Liver (tissue), 9 donors: ENCODE measurements around the gene MRPL55. TPM values are rescaled to one million over a fixed set of nuclear protein-coding genes. Genes with fewer than 3 reads are reported as not detected.

ENCODE experiments used
- DNase-seq: peaks from one replicate; pipeline ENCODE4 v3.0.0-alpha.2; 2017; ENCODE audit warnings: low spot score
- H3K27ac ChIP-seq, 2 donors: one replicate each; pipeline ENCODE4 v1.7.0; 2013; ENCODE audit warnings: inconsistent platforms in 2 of 2, low read length in 2 of 2, control low read depth in 1 of 2, low read depth in 1 of 2, mild to moderate bottlenecking in 1 of 2
- H3K27me3 ChIP-seq, 4 donors: one replicate each; pipeline versions ENCODE4 v1.6.1 to v1.7.0; 2013; ENCODE audit warnings: low read length in 3 of 4, inconsistent platforms in 1 of 4, mild to moderate bottlenecking in 1 of 4, moderate library complexity in 1 of 4; ENCODE audit not compliant: control insufficient read depth in 4 of 4, insufficient read depth in 4 of 4
- H3K36me3 ChIP-seq, 4 donors: one replicate each; pipeline versions ENCODE4 v1.6.1 to v1.7.0; 2013; ENCODE audit warnings: low read length in 3 of 4, mild to moderate bottlenecking in 3 of 4, low read depth in 1 of 4, moderate library complexity in 1 of 4; ENCODE audit not compliant: control insufficient read depth in 4 of 4, insufficient read depth in 3 of 4
- H3K4me1 ChIP-seq, 4 donors: one replicate each; pipeline versions ENCODE4 v1.6.1 to v1.7.0; 2013; ENCODE audit warnings: low read length in 3 of 4, mild to moderate bottlenecking in 3 of 4, moderate library complexity in 1 of 4; ENCODE audit not compliant: control insufficient read depth in 4 of 4, insufficient read depth in 4 of 4
- H3K4me3 ChIP-seq, 3 donors: one replicate each; pipeline versions ENCODE4 v1.6.1 to v1.7.0; 2013; ENCODE audit warnings: low read length in 3 of 3, control low read depth in 1 of 3, low read depth in 1 of 3, mild to moderate bottlenecking in 1 of 3
- H3K9ac ChIP-seq, 2 donors: one replicate each; pipeline ENCODE4 v1.7.0; 2013; ENCODE audit warnings: low read length in 2 of 2, mild to moderate bottlenecking in 2 of 2, moderate library complexity in 2 of 2, control low read depth in 1 of 2, low read depth in 1 of 2
- H3K9me3 ChIP-seq, 4 donors: one replicate each; pipeline versions ENCODE4 v1.6.1 to v1.7.0; 2013; ENCODE audit warnings: low read length in 3 of 4; ENCODE audit not compliant: control insufficient read depth in 4 of 4
- ATF3 ChIP-seq: IDR thresholded peaks from 2 replicates; pipeline ENCODE4 v1.6.1; 2016; ENCODE audit warnings: antibody characterized with exemption
- CTCF ChIP-seq: fragments of 150-350 bp; IDR thresholded peaks from 2 replicates; pipeline ENCODE4 v1.5.1; 2017; ENCODE audit warnings: improper control_type of control experiment, low read depth, low read length; ENCODE audit not compliant: missing input control
- EGR1 ChIP-seq, 2 donors: IDR thresholded peaks; 2 replicates each; pipeline ENCODE4 v1.6.1; 2016 to 2018; ENCODE audit warnings: antibody characterized with exemption in 2 of 2, low read depth in 2 of 2
- FOXA1 ChIP-seq: IDR thresholded peaks from 2 replicates; pipeline ENCODE4 v1.6.1; 2016; ENCODE audit warnings: antibody characterized with exemption
- FOXA2 ChIP-seq: IDR thresholded peaks from 2 replicates; pipeline ENCODE4 v1.6.1; 2016; ENCODE audit warnings: antibody characterized with exemption
- GABPA ChIP-seq, 2 donors: IDR thresholded peaks in 1 of 2; conservative IDR thresholded peaks in 1 of 2; 2 replicates each; pipeline ENCODE4 v1.6.1; 2016; ENCODE audit warnings: antibody characterized with exemption in 2 of 2, mild to moderate bottlenecking in 1 of 2, moderate library complexity in 1 of 2
- HNF4A ChIP-seq, 2 donors: conservative IDR thresholded peaks; 2 replicates each; pipeline ENCODE4 v1.6.1; 2016; ENCODE audit warnings: antibody characterized with exemption in 2 of 2, mild to moderate bottlenecking in 2 of 2
- HNF4G ChIP-seq: IDR thresholded peaks from 2 replicates; pipeline ENCODE4 v1.6.1; 2016; ENCODE audit warnings: antibody characterized with exemption
- JUND ChIP-seq, 2 donors: IDR thresholded peaks; 2 replicates each; pipeline ENCODE4 v1.6.1; 2016; ENCODE audit warnings: antibody characterized with exemption in 2 of 2
- MAX ChIP-seq: IDR thresholded peaks from 2 replicates; pipeline ENCODE4 v1.6.1; 2016; ENCODE audit warnings: antibody characterized with exemption
- NR2F2 ChIP-seq: IDR thresholded peaks from 2 replicates; pipeline ENCODE4 v1.6.1; 2016; ENCODE audit warnings: antibody characterized with exemption
- RAD21 ChIP-seq, 2 donors: IDR thresholded peaks; 2 replicates each; pipeline ENCODE4 v1.6.1; 2016; ENCODE audit warnings: antibody characterized with exemption in 2 of 2, mild to moderate bottlenecking in 2 of 2
- REST ChIP-seq: IDR thresholded peaks from 2 replicates; pipeline ENCODE4 v1.6.1; 2016; ENCODE audit warnings: antibody characterized with exemption, mild to moderate bottlenecking
- RXRA ChIP-seq, 2 donors: IDR thresholded peaks; 2 replicates each; pipeline ENCODE4 v1.6.1; 2017 to 2018; ENCODE audit warnings: antibody characterized with exemption in 2 of 2, mild to moderate bottlenecking in 1 of 2
- SP1 ChIP-seq: IDR thresholded peaks from 2 replicates; pipeline ENCODE4 v1.6.1; 2018; ENCODE audit warnings: antibody characterized with exemption, mild to moderate bottlenecking
- TAF1 ChIP-seq: conservative IDR thresholded peaks from 2 replicates; pipeline ENCODE4 v1.6.1; 2016; ENCODE audit warnings: antibody characterized with exemption, mild to moderate bottlenecking
- YY1 ChIP-seq: IDR thresholded peaks from 2 replicates; pipeline ENCODE4 v1.6.1; 2016; ENCODE audit warnings: antibody characterized with exemption, mild to moderate bottlenecking
- ZBTB33 ChIP-seq: IDR thresholded peaks from 2 replicates; pipeline ENCODE4 v1.6.1; 2016; ENCODE audit warnings: antibody characterized with exemption
- WGBS: extraction: QIAGEN DNeasy Blood & Tissue Kit; methylation state at CpG from one replicate; pipeline ENCODE4 v1.1.7; 2013; 5-methylcytosine and 5-hydroxymethylcytosine counted together
- polyA plus RNA-seq, 2 donors: library from polyadenylated mRNA; stranded (reverse) in 1 of 2; unstranded in 1 of 2; fragments of 200-250 nt in 1 of 2; fragments of >200 nt in 1 of 2; fragmentation: Nextera tagmentation in 1 of 2; extraction: Ambion mirVana in 1 of 2; gene quantifications; one replicate each; pipeline versions ENCODE4 v1.2.1 to v1.2.3, GENCODE V29; 2013 to 2015
- total RNA-seq, 2 donors: library from RNA; depleted of rRNA; stranded (reverse); fragments of >200 nt; gene quantifications; one replicate each; pipeline ENCODE4 v1.2.3, GENCODE V29; 2014
- donor health status: healthy.
- donor health status: healthy.
- donor health status: healthy.
- donor health status: healthy.
- donor health status: healthy.

The MRPL55 gene
- total and polyA plus RNA-seq, 4 donors: 38.9 to 119 (median 62.0) TPM

GRCh38 chr1:228155596-228156514 is 46.8 kb upstream of the MRPL55 start:
- peaks cover 0 to 6% (median 0%) of the 10 kb centered on the region in 4 donors for H3K4me1 ChIP-seq
- no peaks in the 10 kb centered on the region for H3K36me3 ChIP-seq
- no peak overlapping the region for H3K27ac ChIP-seq
- no peak for DNase-seq
- H3K9me3 ChIP-seq: no peaks in the 10 kb centered on the region
- H3K9ac ChIP-seq: no peak overlapping the region
- no peaks in the 10 kb centered on the region for H3K27me3 ChIP-seq
- 86% methylated on average over 16 of the region's 16 CpGs for WGBS
- H3K4me3 ChIP-seq: no peak overlapping the region
- TF ChIP-seq ATF3: no peak
- no peak for TF ChIP-seq NR2F2
- TF ChIP-seq JUND (IDR thresholded peaks at IDR 0.05): no peak
- TF ChIP-seq EGR1 (IDR thresholded peaks at IDR 0.05; ENCODE audit: low read depth in 2 of 2): no peak
- TF ChIP-seq SP1: no peak
- TF ChIP-seq HNF4G: no peak
- no peak for TF ChIP-seq HNF4A (conservative IDR thresholded peaks at IDR 0.05)
- no peak for TF ChIP-seq REST
- TF ChIP-seq CTCF: no peak
- no peak for TF ChIP-seq TAF1
- TF ChIP-seq FOXA1: no peak
- no peak for TF ChIP-seq RXRA (IDR thresholded peaks at IDR 0.05)
- no peak for TF ChIP-seq MAX
- no peak for TF ChIP-seq RAD21 (IDR thresholded peaks at IDR 0.05)
- TF ChIP-seq YY1: no peak
- no peak for TF ChIP-seq GABPA (IDR thresholded peaks at IDR 0.05 in 1 of 2, conservative IDR thresholded peaks at IDR 0.05 in 1 of 2)
- TF ChIP-seq FOXA2: no peak
- no peak for TF ChIP-seq ZBTB33
